Activated CD8-positive, alpha-beta T cell treated with anti-CD3 and anti-CD28 coated beads for 36 hours (primary cell): ENCODE data around the gene DHX35. TPM values are rescaled to one million over a fixed set of nuclear protein-coding genes. Genes with fewer than 3 reads are reported as not detected.

Source experiments
- ATAC-seq: fragments of 200-7000 bp; cut with Tn5 transposase; one replicate; pipeline ENCODE4 v1.10.0; 2021; ENCODE audit warnings: mild to moderate bottlenecking, moderate library complexity
- CTCF ChIA-PET: fragments of 350-600 bp; sonication (Branson Sonifier 250); formaldehyde crosslinking; loops from one replicate; lab custom pipeline; 2021; ENCODE audit warnings: antibody characterized with exemption; lab: Charles Lee
- POLR2A ChIA-PET: fragments of 350-600 bp; sonication (Branson Sonifier 250); formaldehyde crosslinking; loops from one replicate; lab custom pipeline; 2021; ENCODE audit warnings: antibody characterized with exemption; lab: Charles Lee
- DNase-seq: peaks from one replicate; pipeline ENCODE4 v3.0.0-alpha.2; 2020
- H3K27ac Mint-ChIP-seq: one replicate; pipeline ENCODE4 v1.8.0; 2021; ENCODE audit warnings: mild to moderate bottlenecking, mixed read lengths
- H3K27me3 Mint-ChIP-seq: one replicate; pipeline ENCODE4 v1.8.0; 2021; ENCODE audit warnings: mixed read lengths
- H3K36me3 Mint-ChIP-seq: one replicate; pipeline ENCODE4 v1.8.0; 2021; ENCODE audit warnings: low read depth, mixed read lengths
- H3K4me1 Mint-ChIP-seq: one replicate; pipeline ENCODE4 v1.8.0; 2021; ENCODE audit warnings: low read depth, mixed read lengths
- H3K4me3 Mint-ChIP-seq: one replicate; pipeline ENCODE4 v1.8.0; 2021; ENCODE audit warnings: mild to moderate bottlenecking, moderate library complexity, mixed read lengths
- H3K9me3 Mint-ChIP-seq: one replicate; pipeline ENCODE4 v1.8.0; 2021; ENCODE audit warnings: mixed read lengths
- CTCF ChIP-seq: fragments of 200-600 bp; IDR thresholded peaks from one replicate; pipeline ENCODE4 v1.8.0; 2022; ENCODE audit warnings: antibody characterized with exemption, mild to moderate bottlenecking
- intact Hi-C: fragments of 100-400 bp; cut with micrococcal nuclease; formaldehyde crosslinking; loops from one replicate; pipeline ENCODE4 v1.10.0; 2022
- total RNA-seq, 2 experiments: library from RNA; stranded (reverse); gene quantifications; one replicate each; pipeline ENCODE4 v1.2.3, GENCODE V29; 2021

The DHX35 gene
- total RNA-seq, 2 experiments from 2014 or later: 12.2 to 12.6 TPM

GRCh38 chr20:39009348-39009747, 47.2 kb downstream of the DHX35 start:
- ATAC-seq: no peak

GRCh38 chr20:39010496-39010895, 48.4 kb downstream of the DHX35 start:
- ATAC-seq (no peak), DNase-seq (no peak)
- intact Hi-C loops: no loop called here
- Mint-ChIP-seq H3K27me3 (no peaks in the 10 kb centered on the region), H3K4me1 (peaks cover 11% of the 10 kb centered on the region), H3K36me3 (peaks cover 56% of the 10 kb centered on the region), H3K9me3 (no peaks in the 10 kb centered on the region), H3K4me3 (no peak overlapping the region), H3K27ac (no peak overlapping the region)
- CTCF ChIA-PET: interaction anchor here (3.1 kb wide), 1 partner anchor 12 kb away, joined by 13 read pairs; no protein-coding TSS in a partner anchor
- POLR2A ChIA-PET: no interaction called here
- TF ChIP-seq CTCF: no peak

More at GRCh38 chr20:39009348-39009747, 47.2 kb downstream of the DHX35 start:
- POLR2A ChIA-PET: no interaction called here
- no peak for DNase-seq
- Mint-ChIP-seq H3K27ac (no peak overlapping the region), H3K4me3 (no peak overlapping the region), H3K27me3 (no peaks in the 10 kb centered on the region), H3K36me3 (peaks cover 47% of the 10 kb centered on the region), H3K4me1 (peaks cover 15% of the 10 kb centered on the region), H3K9me3 (no peaks in the 10 kb centered on the region)
- no peak for TF ChIP-seq CTCF
- intact Hi-C loops: no loop called here
- CTCF ChIA-PET: interaction anchor here (0.9 to 3.1 kb wide), 5 partner anchors 11 to 47 kb away, joined by 3 to 13 read pairs (median 3); partner anchors contain the start of gene DHX35

GRCh38 chr20:39013662-39014109, 51.5 kb downstream of the DHX35 start:
- H3K9me3 Mint-ChIP-seq: peaks cover 6% of the 10 kb centered on the region
- POLR2A ChIA-PET: interaction anchor here (1.3 kb wide), 1 partner anchor 16 kb away, joined by 3 read pairs; no protein-coding TSS in a partner anchor

GRCh38 chr20:39016041-39016440, 53.9 kb downstream of the DHX35 start:
- no peak overlapping the region for H3K4me3 Mint-ChIP-seq
- H3K36me3 Mint-ChIP-seq: peaks cover 73% of the 10 kb centered on the region
- ATAC-seq (no peak), DNase-seq (no peak)
- intact Hi-C loops: no loop called here
- peak overlapping the region; percentile 65 for H3K27ac Mint-ChIP-seq
- ChIA-PET POLR2A (interaction anchor here (1.2 to 1.3 kb wide), 2 partner anchors 18 to 137 kb away, joined by 3 to 4 read pairs; no protein-coding TSS in a partner anchor), CTCF (interaction anchor here (1.6 kb wide), 1 partner anchor 16 kb away, joined by 5 read pairs; no protein-coding TSS in a partner anchor)
- TF ChIP-seq CTCF: no peak
- peaks cover 52% of the 10 kb centered on the region for H3K4me1 Mint-ChIP-seq
- H3K27me3 Mint-ChIP-seq: no peaks in the 10 kb centered on the region
- H3K9me3 Mint-ChIP-seq: peaks cover 6% of the 10 kb centered on the region

More at GRCh38 chr20:39013662-39014109, 51.5 kb downstream of the DHX35 start:
- peaks cover 71% of the 10 kb centered on the region for H3K36me3 Mint-ChIP-seq
- no peak overlapping the region for H3K27ac Mint-ChIP-seq
- intact Hi-C loops: no loop called here
- H3K27me3 Mint-ChIP-seq: no peaks in the 10 kb centered on the region
- no peak for TF ChIP-seq CTCF
- DNase-seq (no peak), ATAC-seq (no peak)
- H3K4me3 Mint-ChIP-seq: no peak overlapping the region
- H3K4me1 Mint-ChIP-seq: peaks cover 36% of the 10 kb centered on the region
- CTCF ChIA-PET: interaction anchor here (1.3 to 2.4 kb wide), 3 partner anchors 9 to 35 kb away, joined by 3 to 7 read pairs (median 5); no protein-coding TSS in a partner anchor

GRCh38 chr20:39016506-39016905, 54.4 kb downstream of the DHX35 start:
- CTCF ChIA-PET: no interaction called here
- Mint-ChIP-seq H3K4me3 (no peak overlapping the region), H3K27ac (peak overlapping the region; percentile 57), H3K9me3 (peaks cover 6% of the 10 kb centered on the region), H3K27me3 (no peaks in the 10 kb centered on the region), H3K36me3 (peaks cover 74% of the 10 kb centered on the region), H3K4me1 (peaks cover 52% of the 10 kb centered on the region)
- no peak for TF ChIP-seq CTCF
- intact Hi-C loops: no loop called here
- no peak for DNase-seq
- no peak for ATAC-seq
- POLR2A ChIA-PET: no interaction called here
